Uterus (tissue), 4 donors: ENCODE measurements around the gene SRBD1. TPM values are rescaled to one million over a fixed set of nuclear protein-coding genes. Genes with fewer than 3 reads are reported as not detected.

Experiments used
- DNase-seq, 2 donors: peaks; one replicate each; pipeline ENCODE4 v3.0.0-alpha.2; 2019 to 2020
- H3K27ac ChIP-seq, 2 donors: fragments of 200-600 bp; sonication (generic); 1 replicate in 1 of 2; 2 replicates in 1 of 2; pipeline ENCODE4 v1.5.1; 2016 to 2018
- H3K27me3 ChIP-seq, 2 donors: fragments of 200-600 bp; sonication (generic); one replicate each; pipeline ENCODE4 v1.5.1; 2018 to 2019; ENCODE audit warnings: control low read depth in 1 of 2
- H3K36me3 ChIP-seq, 2 donors: fragments of 200-600 bp; sonication (generic); one replicate each; pipeline ENCODE4 v1.5.1; 2019; ENCODE audit warnings: control low read depth in 1 of 2
- H3K4me1 ChIP-seq, 2 donors: fragments of 200-600 bp; sonication (generic); one replicate each; pipeline ENCODE4 v1.5.1; 2018 to 2019; ENCODE audit warnings: control low read depth in 1 of 2
- H3K4me3 ChIP-seq, 2 donors: fragments of 200-600 bp; sonication (generic); 1 replicate in 1 of 2; 2 replicates in 1 of 2; pipeline ENCODE4 v1.5.1; 2018 to 2019; ENCODE audit warnings: mild to moderate bottlenecking in 1 of 2
- H3K9me3 ChIP-seq, 2 donors: fragments of 200-600 bp; sonication (generic); one replicate each; pipeline ENCODE4 v1.5.1; 2019; ENCODE audit warnings: control low read depth in 1 of 2
- CTCF ChIP-seq, 4 experiments: fragments of 200-600 bp in 2 of 4; fragments of 450-650 bp in 2 of 4; sonication (generic) in 2 of 4; IDR thresholded peaks; one replicate each; pipeline ENCODE4 v1.5.1; 2016 to 2019; ENCODE audit warnings: antibody characterized with exemption in 4 of 4, mild to moderate bottlenecking in 2 of 4, moderate library complexity in 1 of 4
- POLR2A ChIP-seq, 2 donors: fragments of 450-650 bp; IDR thresholded peaks; one replicate each; pipeline ENCODE4 v1.6.1; 2016; ENCODE audit warnings: antibody characterized with exemption in 2 of 2, mild to moderate bottlenecking in 1 of 2, moderate library complexity in 1 of 2
- intact Hi-C: fragments of 100-400 bp; cut with DNase I; formaldehyde crosslinking; loops from one replicate; pipeline ENCODE4 v1.15.1; 2023; ENCODE audit warnings: low total_unique reads
- total RNA-seq, 4 donors: library from RNA; depleted of rRNA in 3 of 4; stranded (reverse); fragments of >200 nt in 3 of 4; gene quantifications; one replicate each; pipeline versions ENCODE4 v1.1.0 to v1.2.4, GENCODE V29; 2014 to 2023
- donor health status: DM: yes; HTN: yes; CAD: no.

The SRBD1 gene
- total RNA-seq, 4 donors from 2014 or later, result 13.1 to 65.8 (median 34.0) TPM

GRCh38 chr2:45649462-45649857 is 38.4 kb upstream of the SRBD1 start:
- H3K27ac ChIP-seq, result peak overlapping the region; percentile 97 to 100
- intact Hi-C loops, result no loop called here
- H3K4me3 ChIP-seq, result peak overlapping the region; percentile 66 to 93
- peaks cover 0 to 6% of the 10 kb centered on the region in 2 donors for H3K4me1 ChIP-seq
- no peak for DNase-seq
- no peaks in the 10 kb centered on the region for H3K27me3 ChIP-seq
- H3K9me3 ChIP-seq, result no peaks in the 10 kb centered on the region
- TF ChIP-seq POLR2A (IDR thresholded peaks at IDR 0.05) (no peak), CTCF (IDR thresholded peaks at IDR 0.05) (no peak)
- H3K36me3 ChIP-seq, result no peaks in the 10 kb centered on the region

- Histone ChIP-seq H3K27me3 (no peaks in the 10 kb centered on the region), H3K36me3 (no peaks in the 10 kb centered on the region), H3K27ac (no peak overlapping the region), H3K9me3 (no peaks in the 10 kb centered on the region), H3K4me1 (peaks cover 0 to 2% of the 10 kb centered on the region in 2 donors), H3K4me3 (no peak overlapping the region)
- DNase-seq, result no peak
- TF ChIP-seq CTCF (IDR thresholded peaks at IDR 0.05) (no peak), POLR2A (IDR thresholded peaks at IDR 0.05) (no peak)
- intact Hi-C loops, result no loop called here
Measured at GRCh38 chr2:45648636-45649035, 37.6 kb upstream of the SRBD1 start.

DNA sequence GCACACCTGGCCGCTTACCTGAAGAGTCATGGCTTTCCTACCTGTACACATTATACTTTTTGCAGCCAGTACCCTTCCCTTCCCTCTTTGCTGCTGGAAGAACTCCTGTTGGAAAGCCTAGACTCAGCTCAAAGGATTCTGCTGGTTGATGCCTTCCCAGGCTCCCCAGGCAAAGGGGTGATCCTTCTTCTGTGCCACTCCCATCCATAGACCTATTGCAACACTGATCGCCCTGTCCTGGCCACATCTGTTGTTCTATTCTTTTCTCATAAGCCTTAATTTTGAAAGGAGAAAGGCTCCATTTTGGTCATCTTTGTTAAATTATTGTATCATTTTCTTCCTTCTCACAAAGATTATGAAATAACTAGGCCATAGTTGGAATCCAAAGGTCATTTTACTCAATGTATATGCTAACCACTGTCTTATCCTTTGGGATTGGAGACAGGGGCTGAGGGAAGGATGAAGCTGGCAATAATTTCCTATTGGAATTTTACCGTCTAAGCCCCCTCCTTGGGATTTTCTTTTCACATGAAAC is 37.0 kb upstream of the SRBD1 start:
- H3K4me1 ChIP-seq, result no peaks in the 10 kb centered on the region
- no peak for DNase-seq
- TF ChIP-seq CTCF (IDR thresholded peaks at IDR 0.05) (no peak), POLR2A (IDR thresholded peaks at IDR 0.05) (no peak)
- intact Hi-C loops, result no loop called here
- no peaks in the 10 kb centered on the region for H3K36me3 ChIP-seq
- H3K27ac ChIP-seq, result no peak overlapping the region
- H3K27me3 ChIP-seq, result no peaks in the 10 kb centered on the region
- no peaks in the 10 kb centered on the region for H3K9me3 ChIP-seq
- no peak overlapping the region for H3K4me3 ChIP-seq

DNA sequence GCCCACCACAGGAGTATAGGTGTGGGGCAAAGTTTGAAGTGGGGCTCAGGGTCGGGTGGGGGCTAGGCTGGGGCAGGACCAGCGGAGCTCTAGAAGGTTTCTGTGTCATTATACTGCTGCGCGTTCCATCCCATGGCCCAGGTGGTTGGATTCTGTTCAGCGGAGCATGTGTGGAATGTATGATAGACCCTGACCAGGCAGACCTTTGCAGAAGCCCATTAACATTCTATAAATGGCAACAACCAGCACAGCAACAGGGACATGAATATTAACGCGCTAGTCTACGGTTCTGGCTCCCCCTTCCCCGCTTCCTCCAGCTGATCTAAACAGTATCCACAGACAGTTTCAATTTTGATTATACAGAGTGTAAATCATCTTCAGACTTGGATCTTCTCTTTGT is 36.3 kb upstream of the SRBD1 start:
- H3K9me3 ChIP-seq, result no peaks in the 10 kb centered on the region
- H3K27me3 ChIP-seq, result no peaks in the 10 kb centered on the region
- no peak overlapping the region for H3K27ac ChIP-seq
- TF ChIP-seq CTCF (IDR thresholded peaks at IDR 0.05) (no peak), POLR2A (IDR thresholded peaks at IDR 0.05) (no peak)
- DNase-seq, result no peak
- H3K36me3 ChIP-seq, result no peaks in the 10 kb centered on the region
- no peak overlapping the region for H3K4me3 ChIP-seq
- H3K4me1 ChIP-seq, result no peaks in the 10 kb centered on the region
- intact Hi-C loops, result no loop called here

DNA sequence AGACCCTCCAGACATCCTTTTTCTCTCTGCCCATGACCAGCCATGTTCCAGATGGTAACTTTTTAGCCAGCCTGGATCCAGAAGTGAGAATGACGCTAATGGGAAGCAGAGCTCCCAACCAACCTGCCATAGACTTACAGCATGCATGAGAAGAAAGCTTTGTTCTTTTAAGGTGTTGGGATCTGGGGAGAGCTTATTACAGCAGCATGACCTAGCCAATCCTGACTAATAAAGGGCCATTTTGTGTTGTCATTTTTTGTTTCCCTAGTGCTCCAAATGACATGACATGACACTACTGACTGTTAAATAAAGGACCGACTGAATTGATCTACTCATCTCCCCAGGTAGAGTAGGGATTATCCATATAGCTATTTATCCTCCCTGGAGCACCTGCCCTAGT is 35.2 kb upstream of the SRBD1 start:
- intact Hi-C loops, result no loop called here
- no peaks in the 10 kb centered on the region for H3K27me3 ChIP-seq
- no peaks in the 10 kb centered on the region for H3K4me1 ChIP-seq
- H3K9me3 ChIP-seq, result no peaks in the 10 kb centered on the region
- H3K36me3 ChIP-seq, result no peaks in the 10 kb centered on the region
- no peak overlapping the region for H3K4me3 ChIP-seq
- TF ChIP-seq POLR2A (IDR thresholded peaks at IDR 0.05) (no peak), CTCF (IDR thresholded peaks at IDR 0.05) (no peak)
- DNase-seq, result no peak
- H3K27ac ChIP-seq, result no peak overlapping the region
